Spinal cord (tissue), 10 donors: ENCODE results near the gene FRMD4A. TPM values are rescaled to one million over a fixed set of nuclear protein-coding genes. Genes with fewer than 3 reads are reported as not detected.

Experiments
- DNase-seq, 6 donors: peaks; one replicate each; pipeline versions ENCODE4 v3.0.0 to v3.0.0-alpha.2; 2013 to 2015; ENCODE audit warnings: low spot score in 6 of 6, low read depth in 4 of 6
- H3K27ac ChIP-seq: one replicate; pipeline ENCODE4 v1.5.1; 2013; ENCODE audit warnings: low read depth, low read length, control low read depth
- H3K27me3 ChIP-seq: one replicate; pipeline ENCODE4 v1.6.1; 2013; ENCODE audit warnings: low read length; ENCODE audit not compliant: control insufficient read depth, insufficient read depth
- H3K36me3 ChIP-seq: one replicate; pipeline ENCODE4 v1.6.1; 2013; ENCODE audit warnings: low read length; ENCODE audit not compliant: control insufficient read depth, insufficient read depth
- H3K4me1 ChIP-seq: one replicate; pipeline ENCODE4 v1.6.1; 2013; ENCODE audit warnings: low read length; ENCODE audit not compliant: control insufficient read depth, insufficient read depth
- H3K4me3 ChIP-seq: one replicate; pipeline ENCODE4 v1.5.1; 2013; ENCODE audit warnings: low read depth, low read length, control low read depth
- H3K9me3 ChIP-seq: one replicate; pipeline ENCODE4 v1.6.1; 2013; ENCODE audit warnings: low read length; ENCODE audit not compliant: control insufficient read depth, insufficient read depth
- WGBS: methylation state at CpG from one replicate; pipeline ENCODE4 v1.1.5; 2013; ENCODE audit warnings: missing lambda C conversion rate; ENCODE audit not compliant: insufficient coverage; 5-methylcytosine and 5-hydroxymethylcytosine counted together
- polyA plus RNA-seq, 2 donors: library from polyadenylated mRNA; unstranded; fragments of 120-200 nt; gene quantifications; one replicate each; pipeline ENCODE4 v1.2.1, GENCODE V29; 2013; ENCODE audit not compliant: insufficient read length in 2 of 2
- total RNA-seq, 2 donors: library from RNA; depleted of rRNA in 1 of 2; stranded (reverse); fragments of 120-200 nt in 1 of 2; fragments of >200 nt in 1 of 2; gene quantifications; one replicate each; pipeline versions ENCODE4 v1.2.3 to v1.2.4, GENCODE V29; 2013 to 2014
- donor health status: healthy.

Gene FRMD4A
- total and polyA plus RNA-seq, 4 donors = 75.4 to 97.8 (median 91.8) TPM

GRCh38 chr10:13920465-13920864 is 410.3 kb downstream of the FRMD4A start:
- no peak overlapping the region for H3K4me3 ChIP-seq
- H3K27ac ChIP-seq = no peak overlapping the region
- no peaks in the 10 kb centered on the region for H3K36me3 ChIP-seq
- peaks cover 8% of the 10 kb centered on the region for H3K4me1 ChIP-seq
- no peaks in the 10 kb centered on the region for H3K9me3 ChIP-seq
- no CpG with 5 or more reads among the region's 3 CpGs for WGBS
- no peaks in the 10 kb centered on the region for H3K27me3 ChIP-seq
- no peak for DNase-seq

GRCh38 chr10:13920031-13920430 is 410.7 kb downstream of the FRMD4A start:
- Histone ChIP-seq H3K4me3 (no peak overlapping the region), H3K27me3 (no peaks in the 10 kb centered on the region), H3K36me3 (no peaks in the 10 kb centered on the region), H3K9me3 (no peaks in the 10 kb centered on the region), H3K4me1 (peaks cover 8% of the 10 kb centered on the region), H3K27ac (no peak overlapping the region)
- WGBS = 89% methylated on average over 1 of the region's 1 CpG
- DNase-seq = no peak

- H3K27ac ChIP-seq = no peak overlapping the region
- no peaks in the 10 kb centered on the region for H3K27me3 ChIP-seq
- H3K36me3 ChIP-seq = no peaks in the 10 kb centered on the region
- peaks cover 11% of the 10 kb centered on the region for H3K4me1 ChIP-seq
- H3K9me3 ChIP-seq = no peaks in the 10 kb centered on the region
- no CpG with 5 or more reads among the region's 3 CpGs for WGBS
- H3K4me3 ChIP-seq = no peak overlapping the region
- DNase-seq = no peak
These were observed 412.9 kb downstream of the FRMD4A start for GRCh38 chr10:13917791-13918190.

- H3K9me3 ChIP-seq = no peaks in the 10 kb centered on the region
- DNase-seq = no peak
- peak overlapping the region; percentile 76 for H3K27ac ChIP-seq
These were observed 414.3 kb downstream of the FRMD4A start for GRCh38 chr10:13916384-13916947.

GRCh38 chr10:13915710-13916109 is 415.0 kb downstream of the FRMD4A start:
- H3K27me3 ChIP-seq = no peaks in the 10 kb centered on the region
- H3K27ac ChIP-seq = peak overlapping the region; percentile 76
- 28% methylated on average over 7 of the region's 7 CpGs for WGBS
- H3K36me3 ChIP-seq = no peaks in the 10 kb centered on the region
- no peaks in the 10 kb centered on the region for H3K9me3 ChIP-seq
- H3K4me3 ChIP-seq = no peak overlapping the region
- H3K4me1 ChIP-seq = peaks cover 11% of the 10 kb centered on the region
- DNase-seq = peak in 1 of 6 donors; percentile 73

More at GRCh38 chr10:13916384-13916947, 414.3 kb downstream of the FRMD4A start:
- Histone ChIP-seq H3K36me3 (no peaks in the 10 kb centered on the region), H3K4me1 (peaks cover 11% of the 10 kb centered on the region), H3K27me3 (no peaks in the 10 kb centered on the region), H3K4me3 (no peak overlapping the region)
- WGBS = no CpG with 5 or more reads among the region's 4 CpGs

GRCh38 chr10:13913897-13914296 is 416.8 kb downstream of the FRMD4A start:
- Histone ChIP-seq H3K4me1 (peaks cover 11% of the 10 kb centered on the region), H3K27ac (no peak overlapping the region), H3K36me3 (no peaks in the 10 kb centered on the region), H3K9me3 (no peaks in the 10 kb centered on the region), H3K27me3 (no peaks in the 10 kb centered on the region), H3K4me3 (no peak overlapping the region)
- no peak for DNase-seq
- no CpG with 5 or more reads among the region's 5 CpGs for WGBS

GRCh38 chr10:13911821-13912520 is 418.8 kb downstream of the FRMD4A start:
- Histone ChIP-seq H3K27ac (no peak overlapping the region), H3K4me1 (peaks cover 11% of the 10 kb centered on the region), H3K27me3 (no peaks in the 10 kb centered on the region), H3K4me3 (no peak overlapping the region), H3K36me3 (no peaks in the 10 kb centered on the region), H3K9me3 (no peaks in the 10 kb centered on the region)
- DNase-seq = no peak
- WGBS = 80% methylated on average over 1 of the region's 2 CpGs

GRCh38 chr10:13909516-13910258 is 421.0 kb downstream of the FRMD4A start:
- Histone ChIP-seq H3K4me3 (no peak overlapping the region), H3K9me3 (no peaks in the 10 kb centered on the region), H3K4me1 (peaks cover 3% of the 10 kb centered on the region), H3K27ac (no peak overlapping the region), H3K27me3 (no peaks in the 10 kb centered on the region), H3K36me3 (no peaks in the 10 kb centered on the region)
- no CpG with 5 or more reads among the region's 5 CpGs for WGBS
- no peak for DNase-seq

- no peaks in the 10 kb centered on the region for H3K36me3 ChIP-seq
- H3K27me3 ChIP-seq = no peaks in the 10 kb centered on the region
- H3K9me3 ChIP-seq = no peaks in the 10 kb centered on the region
- no peak for DNase-seq
- no peak overlapping the region for H3K27ac ChIP-seq
- whole genome bisulfite sequencing = 65% methylated on average over 4 of the region's 4 CpGs
- no peak overlapping the region for H3K4me3 ChIP-seq
- H3K4me1 ChIP-seq = no peaks in the 10 kb centered on the region
These were observed 422.2 kb downstream of the FRMD4A start for GRCh38 chr10:13908475-13908874.
